HG03159 (cell line): Measurements from ENCODE around the gene CCDC187.
"Not testable (repeated sequence)": the region's sequence is repeated elsewhere in the genome, so short reads cannot be mapped to it uniquely, and the experiment has no call there.

Source experiments
- ATAC-seq: cut with Tn5 transposase; IDR thresholded peaks from one replicate; pipeline ENCODE4 v1.9.1; 2021; ENCODE audit warnings: mild to moderate bottlenecking, moderate library complexity; ENCODE audit not compliant: unreplicated experiment

The CCDC187 gene

DNA sequence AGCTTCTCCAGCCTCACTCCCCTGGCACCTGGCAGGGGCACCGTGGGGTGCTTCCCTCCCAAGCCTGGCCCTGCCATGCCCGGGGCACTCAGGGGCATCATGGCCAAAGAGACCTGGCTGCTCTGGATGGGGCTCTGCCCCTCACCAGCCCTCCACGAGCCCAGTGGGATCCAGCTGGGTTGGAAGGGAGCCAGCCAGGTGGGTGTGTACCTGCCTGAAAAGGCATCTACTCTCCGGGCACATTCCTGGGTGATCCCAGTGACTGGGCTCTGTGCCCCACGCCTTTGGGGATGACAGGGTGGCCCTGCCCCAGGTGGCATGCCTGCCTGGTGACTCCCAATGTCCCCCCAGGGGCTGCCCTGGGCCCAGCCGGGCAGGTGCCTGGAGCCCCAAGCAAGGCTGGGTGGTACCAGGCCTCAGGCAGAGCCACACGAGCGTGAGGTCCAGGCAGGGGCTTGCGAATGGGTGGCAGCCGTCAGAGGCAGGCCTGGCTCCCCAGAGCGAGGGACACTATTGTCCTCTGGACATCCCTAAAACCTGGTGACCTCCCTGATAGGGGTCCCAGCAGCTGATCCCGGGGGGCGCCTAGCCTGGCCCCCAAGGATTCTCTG is 24.2 kb upstream of the CCDC187 start:
- ATAC-seq = no peak

DNA sequence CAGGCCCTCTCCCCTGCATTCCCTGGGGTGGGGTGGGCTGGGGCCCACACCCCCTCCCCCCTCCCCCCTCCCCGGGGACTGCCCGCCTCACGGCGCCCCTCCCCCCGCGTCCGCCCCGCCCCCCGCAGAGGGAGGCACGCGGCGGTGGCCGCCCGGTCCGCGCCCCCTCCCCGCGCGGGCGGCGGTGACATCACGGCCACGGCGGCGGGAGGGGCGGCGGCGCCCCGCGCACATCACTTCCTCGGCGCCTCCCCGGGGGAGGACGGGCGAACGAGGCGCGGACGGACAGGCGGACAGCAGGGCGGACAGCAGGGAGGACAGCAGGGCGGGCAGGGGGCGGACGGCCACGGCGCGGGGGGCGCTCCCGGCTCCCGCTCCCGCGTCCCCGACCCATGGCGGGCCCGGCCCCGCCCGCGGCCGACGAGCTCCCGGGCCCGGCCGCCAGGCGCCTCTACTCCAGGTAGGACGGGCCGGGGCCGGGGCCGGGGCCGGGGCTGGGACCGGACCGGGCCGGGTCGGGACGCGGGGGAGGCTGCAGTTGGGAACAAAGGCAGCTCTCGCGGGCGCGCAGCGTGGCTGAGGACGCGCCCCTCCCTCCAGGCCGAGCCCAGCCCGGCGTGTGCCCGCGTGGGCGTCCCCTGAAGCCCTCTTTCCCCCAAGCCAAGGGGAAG is 23.5 kb upstream of the CCDC187 start, which contains the start of gene GPSM1:
GPSM1 (plus strand) TSS at position 236 of the 671 bp plus-strand sequence; CDS start at position 393, 157 bp downstream.
- no peak for ATAC-seq

DNA sequence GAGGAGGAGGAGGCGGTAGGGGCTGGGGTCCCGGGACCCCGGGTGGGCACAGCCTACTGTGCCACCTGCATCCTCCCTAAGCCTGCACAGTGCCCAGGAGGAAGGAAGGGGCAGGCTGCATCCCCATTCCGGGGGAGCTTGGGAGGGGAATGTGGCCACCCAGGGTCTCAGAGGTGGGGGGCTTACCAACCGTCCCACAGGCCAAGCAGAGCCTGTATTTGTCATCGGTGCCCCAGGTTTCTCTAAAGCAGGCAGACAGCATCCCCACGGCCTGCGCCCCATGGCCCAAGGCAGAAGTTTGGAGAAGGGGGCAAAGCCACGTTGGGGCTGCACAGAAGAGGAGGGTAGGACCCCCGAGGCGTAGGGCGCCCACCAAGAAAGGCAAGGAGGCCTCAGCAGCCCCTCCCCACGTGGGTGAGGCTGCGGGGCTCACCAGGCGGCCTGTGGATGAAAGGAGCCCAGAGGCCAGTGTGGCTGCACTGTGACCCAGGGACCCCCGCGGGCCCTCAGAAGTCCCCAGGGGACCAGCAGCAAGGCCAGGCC is 22.9 kb upstream of the CCDC187 start:
- ATAC-seq = no peak

DNA sequence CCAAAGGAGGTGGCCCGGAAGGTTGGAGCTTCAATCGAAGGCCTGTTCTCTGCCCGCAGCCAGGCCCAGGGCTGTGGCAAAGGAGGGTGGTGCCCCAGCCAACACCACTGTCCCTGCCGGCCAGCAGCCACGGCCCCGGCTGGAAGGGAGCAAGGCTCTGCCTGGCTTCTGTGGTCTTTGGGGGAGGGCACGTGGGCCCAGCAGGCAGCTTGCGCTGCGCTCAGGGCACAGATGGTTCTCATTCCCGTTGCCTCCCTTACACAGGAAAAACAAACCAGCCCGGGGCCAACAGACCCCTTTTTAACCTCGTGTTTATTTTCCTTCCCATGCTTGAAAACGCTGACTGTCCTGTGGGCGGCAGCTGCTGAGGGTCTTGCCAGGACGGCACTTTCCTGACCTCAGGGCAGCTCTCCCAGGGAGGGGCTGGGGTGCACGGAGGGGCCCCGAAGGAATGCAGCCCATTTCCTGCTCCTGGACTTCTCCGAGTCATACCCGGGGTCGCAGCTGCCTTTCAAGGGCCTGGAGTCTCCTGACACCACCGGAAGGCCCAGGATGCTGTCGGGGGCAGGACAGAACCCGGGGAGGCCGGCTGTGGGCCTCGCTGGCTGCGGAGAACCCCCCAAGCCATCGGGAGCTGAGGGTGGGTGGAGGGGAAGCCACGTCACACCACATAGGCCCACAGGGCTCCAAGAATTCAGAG is 22.3 kb upstream of the CCDC187 start:
- no peak for ATAC-seq

DNA sequence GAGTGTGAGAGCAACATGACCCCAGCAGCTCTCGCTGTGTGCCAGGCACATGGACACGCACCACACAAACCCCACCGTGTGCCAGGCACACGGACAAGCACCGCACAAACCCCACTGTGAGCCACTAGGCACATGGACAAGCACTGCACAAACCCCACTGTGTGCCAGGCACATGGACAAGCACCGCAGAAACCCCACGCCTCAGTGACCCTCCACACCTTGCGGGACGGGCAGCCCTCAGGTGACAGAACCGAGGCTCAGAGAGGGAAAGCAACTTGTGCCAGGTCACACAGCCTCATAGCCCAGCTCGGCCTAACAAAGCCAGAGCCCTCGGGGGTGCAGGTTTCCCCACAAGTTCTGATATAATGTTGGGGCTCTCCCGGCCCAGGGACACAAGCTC is 21.5 kb upstream of the CCDC187 start:
- no peak for ATAC-seq

DNA sequence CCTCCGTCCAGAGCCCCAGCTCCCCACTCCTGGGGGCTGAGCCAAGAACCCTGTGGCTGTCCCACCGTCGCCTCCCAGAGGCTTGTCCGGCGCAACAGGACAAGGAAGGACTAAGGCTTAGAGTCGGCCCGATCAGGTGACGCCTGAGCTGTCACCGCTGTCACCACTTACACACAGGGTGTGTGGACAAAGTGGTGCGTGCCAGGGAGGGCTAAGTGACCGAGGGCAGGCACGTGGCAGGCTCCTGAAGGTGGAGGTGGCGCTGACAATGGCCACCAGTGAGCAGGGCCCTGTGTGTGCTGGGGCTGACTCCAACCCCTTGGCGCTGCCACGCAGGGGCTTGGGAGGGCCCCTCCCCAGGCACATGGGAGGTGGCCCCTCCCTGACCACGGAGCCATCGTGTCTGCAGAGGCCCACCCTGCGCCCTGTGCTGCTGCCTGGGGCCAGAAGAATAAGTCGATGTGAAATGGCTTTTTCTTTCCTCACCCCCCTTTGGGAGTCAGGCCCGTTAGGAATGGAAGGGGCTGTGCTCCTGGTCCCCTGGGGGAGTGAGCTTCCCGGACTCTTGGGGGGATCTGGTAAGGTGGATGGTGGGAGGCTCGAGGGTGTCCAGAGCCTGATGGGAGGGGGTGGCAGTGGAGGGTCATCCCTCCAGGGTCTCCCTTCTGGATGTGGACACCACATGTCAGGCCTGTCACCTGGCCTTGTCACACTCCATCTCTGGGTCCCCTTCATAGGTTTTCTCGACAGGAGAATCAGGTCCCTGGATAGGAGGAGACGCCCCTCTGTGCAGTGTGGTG is 20.8 kb upstream of the CCDC187 start:
- ATAC-seq = no peak

DNA sequence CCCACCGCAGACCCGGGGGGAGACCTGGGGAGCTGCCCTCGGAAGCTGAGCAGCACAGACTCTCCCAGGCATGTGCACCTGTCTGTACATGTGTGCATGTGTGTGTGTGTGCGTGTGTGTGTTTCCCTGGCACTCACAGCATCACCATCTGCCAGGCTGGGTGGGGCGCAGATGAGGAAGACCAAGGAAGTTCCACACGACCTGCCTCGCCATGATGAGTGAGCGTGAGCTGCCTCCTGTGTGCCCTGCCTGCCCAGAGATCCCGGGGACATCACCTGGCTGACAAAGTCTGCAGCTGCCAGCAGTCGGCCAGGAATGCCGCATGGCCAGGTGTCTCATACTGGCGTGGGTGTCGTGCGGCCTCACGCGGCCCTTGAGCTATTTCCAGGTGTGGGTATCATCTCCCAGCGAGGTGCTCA is 19.5 kb upstream of the CCDC187 start:
- ATAC-seq = no peak

DNA sequence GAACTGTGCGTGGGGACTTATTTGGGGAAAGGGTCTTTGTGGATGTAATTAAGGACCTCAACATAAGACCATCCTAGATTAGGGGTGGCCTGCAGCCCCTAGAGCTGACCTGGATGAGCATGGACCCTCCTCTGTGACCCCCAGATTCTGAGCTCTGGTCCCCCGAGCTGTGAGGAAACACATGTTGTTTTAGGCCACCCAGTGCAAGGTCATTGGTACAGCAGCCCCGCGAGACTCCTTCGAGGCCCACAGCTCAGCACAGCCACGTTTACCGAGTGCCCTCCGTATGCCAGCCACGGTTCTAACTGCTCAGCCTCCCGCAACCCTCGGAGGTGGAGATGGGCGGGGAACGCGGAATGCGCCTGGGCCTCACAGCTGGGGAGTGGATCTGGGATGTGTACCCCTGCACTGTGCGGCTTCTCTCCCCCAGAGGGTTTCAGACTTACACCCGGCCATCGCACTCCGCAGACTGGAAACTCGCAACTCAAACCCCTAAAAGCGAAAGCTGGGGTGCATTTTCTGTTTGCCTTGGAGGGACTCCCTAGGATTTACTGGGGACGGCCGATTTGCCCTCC is 18.9 kb upstream of the CCDC187 start:
- ATAC-seq = no peak

DNA sequence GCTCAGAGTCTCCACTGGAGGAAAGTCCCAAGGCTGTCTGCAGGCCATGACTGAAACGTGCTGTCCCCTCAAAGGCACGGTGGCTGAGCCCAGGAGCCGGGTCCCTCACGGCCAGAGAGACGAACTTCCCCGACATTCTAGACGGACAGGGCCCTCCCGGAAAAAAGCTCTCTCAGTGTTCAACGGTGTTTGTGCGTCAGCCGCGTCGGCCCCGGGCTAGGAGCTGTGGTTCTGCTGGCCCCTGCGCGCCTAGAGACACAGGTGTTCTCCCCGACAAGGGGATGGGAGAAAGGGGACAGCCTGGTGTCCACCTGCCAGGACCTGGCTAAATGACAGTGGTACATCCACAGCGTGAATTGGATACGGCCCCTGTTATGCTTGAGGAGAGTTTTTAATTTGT is 17.7 kb upstream of the CCDC187 start:
- ATAC-seq = no peak

DNA sequence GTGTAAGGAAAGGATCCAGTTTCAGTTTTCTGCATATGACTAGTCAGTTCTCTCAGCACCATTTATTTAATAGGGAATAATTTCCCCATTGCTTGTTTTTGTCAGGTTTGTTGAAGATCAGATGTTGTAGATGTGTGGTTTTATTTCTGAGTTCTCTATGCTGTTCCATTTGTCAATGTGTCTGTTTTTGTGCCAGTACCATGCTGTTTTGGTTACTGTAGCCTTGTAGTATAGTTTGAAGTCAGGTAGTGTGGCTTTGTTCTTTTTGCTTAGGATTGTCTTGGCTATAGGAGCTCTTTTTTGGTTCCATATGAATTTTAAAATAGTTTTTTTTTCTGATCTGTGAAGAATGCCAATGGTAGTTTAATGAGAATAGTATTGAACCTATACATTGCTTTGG is 17.1 kb upstream of the CCDC187 start:
- ATAC-seq = not testable (repeated sequence)

DNA sequence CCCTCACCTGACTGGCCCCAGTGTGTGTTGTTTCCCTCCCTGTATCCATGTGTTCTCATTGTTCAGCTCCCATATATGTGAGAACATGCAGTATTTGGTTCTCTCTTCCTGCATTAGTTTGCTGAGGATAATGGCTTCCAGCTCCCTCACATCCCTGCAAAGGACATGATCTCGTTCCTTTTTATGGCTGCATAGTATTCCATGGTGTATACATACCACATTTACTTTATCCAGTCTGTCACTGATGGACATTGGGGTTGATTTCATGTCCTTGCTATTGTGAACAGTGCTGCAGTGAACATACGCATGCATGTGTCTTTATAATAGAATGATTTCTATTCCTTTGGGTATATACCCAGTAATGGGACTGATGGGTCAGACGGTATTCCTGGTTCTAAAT is 16.1 kb upstream of the CCDC187 start:
- ATAC-seq = not testable (repeated sequence)

DNA sequence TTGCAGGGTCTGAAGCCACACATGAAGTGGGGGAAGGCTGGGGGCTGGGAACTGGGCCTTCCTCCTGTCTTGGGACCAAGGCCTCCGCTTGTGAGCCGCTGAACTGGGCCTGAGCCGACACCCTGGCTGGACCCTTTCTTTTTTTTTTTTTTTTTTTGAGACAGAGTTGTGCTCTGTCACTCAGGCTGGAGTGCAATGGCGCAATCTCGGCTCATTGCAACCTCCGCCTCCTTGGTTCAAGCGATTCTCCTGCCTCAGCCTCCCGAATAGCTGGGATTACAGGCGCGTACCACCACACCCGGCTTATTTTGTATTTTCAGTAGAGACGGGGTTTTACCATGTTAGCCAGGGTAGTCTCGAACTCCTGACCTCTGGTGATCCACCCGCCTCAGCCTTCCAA is 15.3 kb upstream of the CCDC187 start:
- not testable (repeated sequence) for ATAC-seq

DNA sequence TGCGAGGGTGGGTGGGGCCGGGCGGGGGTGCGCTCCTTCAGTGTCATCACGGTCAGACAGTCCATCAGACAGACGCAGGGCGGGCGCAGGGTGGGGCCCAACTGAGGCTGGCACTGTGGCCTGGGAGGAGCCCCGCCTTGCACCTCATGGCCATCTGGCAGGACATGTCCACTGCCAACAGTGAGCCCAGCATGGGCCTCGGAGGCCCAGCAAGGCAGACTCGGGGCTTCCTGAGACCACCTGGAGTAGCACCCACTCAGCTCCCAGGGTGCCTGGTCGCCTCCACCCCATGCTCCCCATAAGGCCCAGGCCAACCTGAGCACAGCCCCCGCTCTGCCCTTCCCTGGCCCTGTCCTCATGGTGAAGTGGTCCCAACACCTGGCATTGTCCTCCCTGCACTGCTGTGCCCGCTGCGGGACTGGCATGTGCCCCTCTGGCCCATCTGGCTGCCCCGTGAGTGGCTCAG is 14.9 kb upstream of the CCDC187 start:
- no peak for ATAC-seq

DNA sequence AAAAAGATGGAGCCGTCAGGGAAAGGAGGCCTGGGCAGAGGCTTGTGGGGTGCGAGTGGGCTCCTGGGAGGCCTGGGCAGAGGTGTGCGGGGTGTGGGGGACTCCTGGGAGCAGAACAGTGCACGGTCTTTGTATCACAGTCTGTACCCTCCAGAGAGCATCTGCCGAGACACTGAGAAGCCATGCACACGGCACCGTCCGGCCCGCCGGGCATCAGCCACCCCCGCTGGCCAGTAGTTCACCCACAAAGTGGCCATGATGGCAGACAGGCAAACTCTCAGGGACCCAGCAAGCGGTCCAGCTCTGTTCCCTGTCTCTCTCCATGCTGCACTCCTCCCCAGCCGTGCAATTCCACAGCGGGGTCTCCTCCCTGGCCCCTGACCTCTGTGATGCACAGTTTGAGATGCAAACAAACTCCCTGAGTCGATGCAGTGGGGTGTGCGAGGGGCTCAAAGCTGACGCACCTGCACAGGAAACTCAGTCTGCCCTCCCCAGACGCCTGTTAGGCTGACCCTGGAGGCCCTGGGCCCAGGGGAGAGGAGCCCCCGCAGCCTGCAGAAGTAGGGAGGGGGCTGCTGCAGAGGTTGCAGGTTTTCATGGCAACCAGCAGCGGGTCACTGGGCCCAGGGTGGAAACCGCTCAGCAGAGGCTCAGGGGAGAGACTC is 14.3 kb upstream of the CCDC187 start:
- ATAC-seq = no peak

DNA sequence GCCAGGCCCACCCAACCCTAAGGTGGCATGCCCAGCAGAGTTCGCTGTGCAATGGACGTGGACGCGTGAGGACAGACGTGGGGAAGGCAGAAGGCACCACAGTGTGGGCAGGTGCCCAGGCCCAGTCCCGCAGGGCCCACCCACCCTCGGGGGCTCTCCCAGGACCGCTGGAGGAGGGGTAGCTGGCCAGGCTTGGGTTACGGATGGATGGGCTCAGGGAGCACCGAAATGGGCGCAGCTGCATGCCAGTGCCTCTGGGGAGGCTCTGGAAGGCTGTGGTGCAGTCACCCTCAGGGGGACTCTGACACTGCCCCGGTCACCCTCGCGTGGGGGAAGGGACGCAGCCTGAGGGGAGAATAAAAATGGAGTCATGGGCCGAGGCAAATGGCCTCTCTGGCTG is 13.8 kb upstream of the CCDC187 start:
- no peak for ATAC-seq

DNA sequence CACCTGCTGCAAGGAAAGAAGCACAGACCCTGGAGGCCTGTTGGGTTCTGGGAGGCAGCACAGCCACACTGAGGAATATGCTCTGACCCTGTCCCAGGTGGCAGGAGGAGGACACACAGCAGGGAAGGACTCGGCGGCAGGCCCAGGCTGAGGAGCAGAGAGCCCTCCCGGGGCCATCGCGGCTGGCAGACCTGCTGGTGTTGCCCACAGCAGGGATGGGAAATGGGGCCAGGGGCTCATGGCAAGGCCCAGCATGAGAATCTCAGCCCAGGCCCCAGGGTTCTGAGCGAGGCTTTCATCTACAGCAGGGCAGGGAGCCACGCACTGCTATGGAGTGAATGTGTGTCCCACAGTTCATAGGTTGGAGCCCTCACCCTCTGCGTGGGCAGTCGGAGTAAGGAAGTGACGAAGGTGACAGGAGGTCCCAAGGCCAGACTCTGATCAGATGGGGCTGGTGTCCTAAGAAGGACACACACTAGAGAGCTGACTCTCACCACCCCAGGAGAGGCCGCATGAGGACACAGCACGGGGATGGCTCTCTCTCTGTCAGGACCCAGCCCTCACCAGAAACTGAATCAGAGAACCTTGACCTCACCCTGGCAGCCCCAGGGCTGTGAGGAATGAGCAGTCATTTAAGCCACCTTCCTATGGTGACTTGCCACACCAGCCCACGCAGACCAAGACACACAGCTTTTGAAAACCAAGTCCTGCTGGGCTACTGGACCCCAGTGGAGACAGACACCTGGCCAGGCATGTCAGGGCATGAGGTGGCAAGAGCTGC is 13.2 kb upstream of the CCDC187 start:
- no peak for ATAC-seq

DNA sequence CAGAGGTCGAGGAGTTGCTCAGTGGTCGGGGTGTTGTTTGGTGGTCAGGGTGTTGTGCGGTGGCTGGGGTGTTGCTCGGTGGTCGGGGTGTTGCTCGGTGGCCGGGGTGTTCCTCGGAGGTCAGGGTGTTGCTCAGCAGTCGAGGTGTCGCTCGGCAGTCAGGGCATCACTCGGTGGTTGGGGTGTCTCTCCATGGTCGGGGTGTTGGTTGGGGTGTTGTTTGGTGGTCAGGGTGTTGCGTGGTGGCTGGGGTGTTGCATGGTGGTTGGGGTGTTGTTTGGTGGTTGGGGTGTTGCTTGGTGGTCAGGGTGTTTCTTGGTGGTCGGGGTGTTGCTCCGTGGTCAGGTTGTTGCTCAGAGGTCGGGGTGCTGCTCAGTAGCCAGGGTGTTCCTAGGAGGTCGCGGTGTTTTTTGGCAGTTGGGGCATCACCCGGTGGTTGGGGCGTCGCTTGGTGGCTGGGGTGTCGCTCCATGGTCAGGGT is 12.4 kb upstream of the CCDC187 start:
- ATAC-seq = no peak

DNA sequence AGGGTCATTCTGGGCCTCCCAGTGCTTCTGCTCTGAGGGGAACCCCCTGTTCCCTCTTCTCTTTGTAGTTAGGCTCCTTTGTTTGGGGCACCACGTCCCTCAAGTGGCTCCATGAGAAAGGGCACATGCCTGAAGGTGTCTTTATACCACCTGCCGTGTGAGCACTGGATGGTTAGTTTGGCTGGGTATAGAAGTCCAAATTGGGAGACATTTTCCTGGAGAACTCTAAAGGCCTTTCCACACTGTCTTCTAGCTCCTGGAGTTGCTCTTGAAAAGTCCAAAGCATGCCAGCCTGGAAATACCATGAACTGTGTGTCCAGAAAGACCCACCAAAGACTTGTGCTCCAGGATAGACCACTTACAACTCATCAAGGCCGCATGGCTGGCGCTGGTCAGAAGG is 11.1 kb upstream of the CCDC187 start:
- ATAC-seq = no peak

DNA sequence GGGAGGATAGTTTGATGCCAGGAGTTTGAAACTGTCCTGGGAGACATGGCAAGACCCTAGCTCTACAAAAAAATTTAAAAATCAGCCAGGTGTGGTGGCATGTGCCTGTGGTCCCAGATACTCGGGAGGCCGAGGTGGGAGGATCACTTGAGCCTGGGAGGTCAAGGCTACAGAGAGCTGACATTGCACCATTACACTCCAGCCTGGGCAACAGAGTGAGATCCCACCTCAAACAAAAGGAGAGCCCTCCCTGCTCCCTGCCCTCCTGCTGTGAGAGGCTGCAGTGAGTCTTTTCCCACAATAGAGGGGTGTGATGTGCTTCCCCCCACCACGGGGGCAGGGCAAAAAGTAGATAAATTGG is 10.1 kb upstream of the CCDC187 start:
- no peak for ATAC-seq
